RWPE1 (cell line): Measurements from ENCODE around the gene MYO9B.
A peak's percentile ranks its signal among the peaks of the same experiment; 100 is the strongest.

Source experiments
- CTCF ChIA-PET: fragments of 350-600 bp; sonication (Branson Sonifier 250); formaldehyde crosslinking; extraction: SDS; loops from one replicate; lab custom pipeline; 2021; lab: Yijun Ruan, JAX
- POLR2A ChIA-PET: fragments of 400-600 bp; formaldehyde crosslinking; extraction: SDS; loops from one replicate; lab custom pipeline; 2020; ENCODE audit warnings: antibody characterized with exemption; ENCODE audit not compliant: low non-redundant PET; lab: Yijun Ruan, JAX
- DNase-seq: peaks from one replicate; pipeline ENCODE4 v3.0.0; 2012; ENCODE audit warnings: low spot score
- H3K27ac ChIP-seq: fragments of 450-650 bp; 2 replicates; pipeline ENCODE4 v1.5.1; 2017
- CTCF ChIP-seq: fragments of 450-650 bp; conservative IDR thresholded peaks from 2 replicates; pipeline ENCODE4 v1.5.1; 2017; ENCODE audit warnings: low read depth, mild to moderate bottlenecking

MYO9B gene

GRCh38 chr19:17195106-17195505 lies 119.5 kb downstream of the MYO9B start:
- POLR2A ChIA-PET = no interaction called here
- TF ChIP-seq CTCF = no peak
- CTCF ChIA-PET = no interaction called here

DNA sequence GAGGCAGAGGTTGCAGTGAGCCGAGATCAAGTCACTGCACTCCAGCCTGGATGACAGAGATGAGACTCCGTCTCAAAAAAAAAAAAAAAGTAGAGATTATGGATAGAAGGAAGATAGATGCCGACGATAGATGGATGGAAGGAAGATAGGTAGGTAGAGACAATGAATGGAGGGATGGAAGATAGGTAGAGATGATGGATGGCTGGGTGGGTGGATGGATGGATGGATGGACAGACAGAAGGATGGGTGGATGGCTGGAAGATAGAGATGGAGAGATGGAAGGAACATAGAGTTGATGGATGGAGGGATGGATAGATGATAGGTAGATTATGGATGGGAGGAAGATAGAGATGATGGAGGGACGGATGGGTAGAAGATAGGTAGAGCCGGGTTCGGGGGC lies 121.0 kb downstream of the MYO9B start:
- DNase-seq = no peak
- ChIA-PET POLR2A (no interaction called here), CTCF (interaction anchor here (0.6 kb wide), 1 partner anchor 97 kb away, joined by 3 read pairs; no protein-coding TSS in a partner anchor)
- TF ChIP-seq CTCF = no peak
- H3K27ac ChIP-seq = no peak overlapping the region

More at GRCh38 chr19:17195106-17195505, 119.5 kb downstream of the MYO9B start:
- DNase-seq = no peak
- H3K27ac ChIP-seq = no peak overlapping the region

DNA sequence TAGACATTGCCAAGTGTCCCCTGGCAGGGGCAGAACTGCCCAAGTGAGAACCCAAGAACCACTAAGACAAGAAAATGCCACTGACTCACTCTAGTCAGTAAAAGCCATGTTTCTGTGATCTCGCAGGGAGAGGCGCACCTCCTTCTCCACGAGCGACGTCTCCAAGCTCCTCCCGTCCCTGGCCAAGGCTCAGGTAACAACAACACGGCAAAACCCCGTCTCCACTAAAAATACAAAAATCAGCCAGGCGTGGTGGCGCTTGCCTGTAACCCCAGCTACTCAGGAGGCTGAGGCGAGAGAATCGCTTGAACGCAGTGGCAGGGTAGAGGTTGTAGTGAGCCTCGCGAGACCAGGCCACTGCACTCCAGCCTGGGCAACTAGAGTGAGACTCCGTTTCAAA lies 122.1 kb downstream of the MYO9B start:
- ChIA-PET CTCF (no interaction called here), POLR2A (no interaction called here)

GRCh38 chr19:17200408-17201079 lies 125.0 kb downstream of the MYO9B start:
- no peak for DNase-seq
- ChIA-PET POLR2A (no interaction called here), CTCF (interaction anchor here (0.6 kb wide), 2 partner anchors 23 to 108 kb away, joined by 3 to 6 read pairs; no protein-coding TSS in a partner anchor)
- TF ChIP-seq CTCF = no peak
- H3K27ac ChIP-seq = peak overlapping the region; percentile 18

More for the DNA sequence above, 122.1 kb downstream of the MYO9B start:
- no peak overlapping the region for H3K27ac ChIP-seq
- TF ChIP-seq CTCF = no peak
- DNase-seq = no peak

- TF ChIP-seq CTCF = no peak
- ChIA-PET POLR2A (no interaction called here), CTCF (no interaction called here)
- no peak overlapping the region for H3K27ac ChIP-seq
- peak; percentile 58 for DNase-seq
Observed at GRCh38 chr19:17202249-17202648, 126.7 kb downstream of the MYO9B start.

DNA sequence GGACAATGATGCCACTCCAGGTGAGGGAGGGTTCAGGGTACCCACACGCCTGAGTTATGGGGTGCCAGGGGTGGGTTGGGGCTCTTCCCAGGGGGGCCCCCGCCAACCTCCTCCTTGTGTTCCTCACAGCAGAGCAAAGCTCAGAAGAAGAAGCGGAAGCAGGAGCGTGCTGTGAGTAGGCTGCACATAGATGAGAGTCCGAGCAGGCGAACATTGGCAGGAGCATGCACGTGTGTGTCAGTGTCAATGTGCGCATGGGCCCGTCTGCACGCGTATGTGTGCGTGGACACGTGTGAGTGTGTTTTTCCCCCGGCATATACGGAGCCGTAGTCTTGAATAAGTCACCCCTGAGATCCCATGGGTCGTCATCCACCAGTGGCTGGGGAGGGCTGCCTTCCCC lies 127.1 kb downstream of the MYO9B start:
- ChIA-PET POLR2A (no interaction called here), CTCF (no interaction called here)
- H3K27ac ChIP-seq = no peak overlapping the region
- no peak for DNase-seq
- TF ChIP-seq CTCF = no peak
